ENCODE measurements around the gene PRKCD.

The PRKCD gene

DNA sequence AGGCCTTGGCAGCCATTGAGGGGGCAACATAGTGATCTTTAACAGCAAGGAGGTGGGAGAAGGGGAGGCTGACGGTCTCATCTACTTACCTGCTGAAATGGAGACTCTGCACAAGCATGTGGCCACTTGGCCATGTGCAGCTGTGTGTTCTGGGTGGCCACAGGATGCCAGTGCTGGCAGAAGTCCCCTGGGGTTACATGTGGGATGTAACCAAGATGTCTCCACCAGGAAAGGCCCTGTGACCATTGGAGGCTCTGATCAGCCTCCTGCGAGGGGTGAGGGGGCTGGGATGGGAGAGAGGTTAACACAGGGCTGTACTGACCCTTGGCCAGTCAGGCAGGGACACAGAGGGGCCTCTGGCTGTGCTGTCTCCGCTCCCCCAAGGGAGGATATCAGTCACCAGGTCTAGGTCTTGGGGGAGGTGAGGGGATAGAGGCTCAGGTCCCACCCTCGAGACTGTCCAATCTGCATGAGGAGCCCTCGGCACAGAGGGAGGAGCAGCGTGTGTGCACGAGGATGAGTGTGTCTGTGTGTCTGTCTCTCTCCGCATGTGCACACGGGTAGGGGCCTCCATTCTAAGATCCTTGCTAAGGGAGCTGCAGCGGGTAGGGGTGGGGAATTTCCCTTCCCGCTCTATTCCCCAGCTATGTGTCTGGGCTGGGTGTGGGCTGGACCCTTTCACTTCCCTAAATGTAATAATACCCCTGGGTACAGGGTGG is 19.5 kb downstream of the PRKCD start:
- Histone ChIP-seq H3K27me3 (ENCODE audit: control insufficient read depth, insufficient read depth, low read length) (no peaks in the 10 kb centered on the region), H3K4me1 (ENCODE audit: control insufficient read depth, low read depth, low read length) (no peaks in the 10 kb centered on the region), H3K36me3 (ENCODE audit: control insufficient read depth, low read depth, low read length) (peaks cover 9% of the 10 kb centered on the region), H3K9ac (ENCODE audit: low read length) (no peak overlapping the region), H3K27ac (ENCODE audit: low read length) (no peak overlapping the region), H3K4me3 (ENCODE audit: low read length) (no peak overlapping the region), H3K9me3 (ENCODE audit: control insufficient read depth, low read depth, low read length) (no peaks in the 10 kb centered on the region)

DNA sequence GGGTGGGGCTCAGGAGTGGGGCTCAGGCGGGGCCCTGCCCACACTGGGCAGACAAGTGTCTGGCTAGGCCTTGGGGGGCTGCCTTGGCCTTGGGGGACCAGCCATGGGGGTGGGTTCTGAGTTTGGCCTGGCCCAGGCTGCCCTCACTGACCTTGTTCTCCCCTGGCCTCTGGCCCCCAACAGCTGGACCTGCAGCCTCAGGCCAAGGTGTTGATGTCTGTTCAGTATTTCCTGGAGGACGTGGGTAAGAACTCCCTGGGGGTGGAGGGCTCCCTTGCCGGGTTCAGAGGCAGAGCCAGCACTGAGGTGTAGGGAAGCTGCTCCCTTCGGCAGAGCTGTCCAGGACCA is 20.0 kb downstream of the PRKCD start:
- H3K27ac ChIP-seq (ENCODE audit: low read length): no peak overlapping the region
- no peak overlapping the region for H3K9ac ChIP-seq (ENCODE audit: low read length)
- no peaks in the 10 kb centered on the region for H3K9me3 ChIP-seq (ENCODE audit: control insufficient read depth, low read depth, low read length)
- no peaks in the 10 kb centered on the region for H3K4me1 ChIP-seq (ENCODE audit: control insufficient read depth, low read depth, low read length)
- H3K4me3 ChIP-seq (ENCODE audit: low read length): no peak overlapping the region
- no peaks in the 10 kb centered on the region for H3K27me3 ChIP-seq (ENCODE audit: control insufficient read depth, insufficient read depth, low read length)
- H3K36me3 ChIP-seq (ENCODE audit: control insufficient read depth, low read depth, low read length): peaks cover 10% of the 10 kb centered on the region

DNA sequence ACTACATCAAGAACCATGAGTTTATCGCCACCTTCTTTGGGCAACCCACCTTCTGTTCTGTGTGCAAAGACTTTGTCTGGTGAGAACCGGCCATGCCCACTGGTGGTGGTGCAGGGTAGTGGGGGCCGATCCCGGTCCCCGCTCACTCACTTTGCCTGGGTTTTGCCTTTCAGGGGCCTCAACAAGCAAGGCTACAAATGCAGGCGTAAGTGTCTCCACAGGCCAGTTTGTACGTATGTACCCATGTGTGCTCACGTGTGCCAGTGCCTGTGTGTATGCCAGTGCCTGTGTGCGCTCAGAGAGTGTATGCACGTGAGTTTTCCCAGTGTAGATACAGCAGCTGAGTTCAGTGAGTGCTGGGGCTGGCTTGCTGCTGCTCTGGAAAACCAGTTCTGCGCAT is 20.5 kb downstream of the PRKCD start:
- Histone ChIP-seq H3K27me3 (ENCODE audit: control insufficient read depth, insufficient read depth, low read length) (no peaks in the 10 kb centered on the region), H3K9ac (ENCODE audit: low read length) (no peak overlapping the region), H3K4me3 (ENCODE audit: low read length) (no peak overlapping the region), H3K36me3 (ENCODE audit: control insufficient read depth, low read depth, low read length) (peaks cover 13% of the 10 kb centered on the region), H3K9me3 (ENCODE audit: control insufficient read depth, low read depth, low read length) (no peaks in the 10 kb centered on the region), H3K4me1 (ENCODE audit: control insufficient read depth, low read depth, low read length) (no peaks in the 10 kb centered on the region), H3K27ac (ENCODE audit: low read length) (no peak overlapping the region)

DNA sequence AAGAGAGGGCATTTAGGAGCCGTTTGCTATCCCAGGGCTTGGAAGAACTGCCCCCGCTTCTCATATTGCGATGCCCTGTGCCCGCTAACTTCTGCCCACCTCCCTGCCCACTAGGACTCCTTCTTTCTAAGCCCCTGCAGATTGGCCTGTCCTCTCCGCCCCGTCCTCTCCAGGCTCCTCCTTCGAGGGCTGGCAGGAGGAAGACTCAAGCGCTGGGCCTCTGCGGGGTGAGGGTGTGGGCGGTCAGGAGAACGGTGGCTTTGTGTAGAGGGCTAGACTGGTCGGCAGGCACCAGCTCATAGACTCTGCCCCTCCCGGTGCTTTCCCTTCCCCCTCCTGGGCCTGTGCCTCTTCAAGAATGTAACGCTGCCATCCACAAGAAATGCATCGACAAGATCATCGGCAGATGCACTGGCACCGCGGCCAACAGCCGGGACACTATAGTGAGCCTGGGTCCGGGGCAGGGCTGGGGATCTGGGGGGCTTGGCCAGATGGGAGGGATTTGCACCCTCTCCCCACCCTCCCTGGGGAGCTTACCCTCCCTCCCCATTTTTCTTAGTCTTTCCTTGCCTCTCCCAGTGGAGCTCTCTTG is 21.9 kb downstream of the PRKCD start:
- Histone ChIP-seq H3K27me3 (ENCODE audit: control insufficient read depth, insufficient read depth, low read length) (no peaks in the 10 kb centered on the region), H3K4me3 (ENCODE audit: low read length) (no peak overlapping the region), H3K9ac (ENCODE audit: low read length) (no peak overlapping the region), H3K36me3 (ENCODE audit: control insufficient read depth, low read depth, low read length) (peaks cover 13% of the 10 kb centered on the region), H3K9me3 (ENCODE audit: control insufficient read depth, low read depth, low read length) (no peaks in the 10 kb centered on the region), H3K27ac (ENCODE audit: low read length) (no peak overlapping the region), H3K4me1 (ENCODE audit: control insufficient read depth, low read depth, low read length) (no peaks in the 10 kb centered on the region)

DNA sequence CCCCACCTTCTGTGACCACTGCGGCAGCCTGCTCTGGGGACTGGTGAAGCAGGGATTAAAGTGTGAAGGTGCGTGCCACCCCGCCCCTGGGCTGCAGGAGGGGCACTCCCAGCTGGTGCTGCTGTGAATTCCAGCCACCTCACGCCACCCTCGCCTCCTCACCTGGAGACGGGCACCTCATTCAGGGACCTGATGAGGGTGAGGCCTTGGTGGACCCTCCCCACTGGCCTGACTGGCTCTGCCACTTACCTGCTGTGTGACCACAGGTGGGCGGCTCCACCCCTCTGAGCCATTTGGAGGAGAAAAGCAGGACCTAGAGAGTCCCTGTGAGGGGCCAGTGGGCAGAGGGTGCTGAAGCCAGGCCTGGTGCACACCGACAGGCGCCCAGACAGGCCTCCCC is 22.5 kb downstream of the PRKCD start:
- Histone ChIP-seq H3K9ac (ENCODE audit: low read length) (no peak overlapping the region), H3K4me3 (ENCODE audit: low read length) (no peak overlapping the region), H3K27ac (ENCODE audit: low read length) (no peak overlapping the region), H3K36me3 (ENCODE audit: control insufficient read depth, low read depth, low read length) (peaks cover 13% of the 10 kb centered on the region), H3K4me1 (ENCODE audit: control insufficient read depth, low read depth, low read length) (no peaks in the 10 kb centered on the region), H3K27me3 (ENCODE audit: control insufficient read depth, insufficient read depth, low read length) (no peaks in the 10 kb centered on the region), H3K9me3 (ENCODE audit: control insufficient read depth, low read depth, low read length) (no peaks in the 10 kb centered on the region)

DNA sequence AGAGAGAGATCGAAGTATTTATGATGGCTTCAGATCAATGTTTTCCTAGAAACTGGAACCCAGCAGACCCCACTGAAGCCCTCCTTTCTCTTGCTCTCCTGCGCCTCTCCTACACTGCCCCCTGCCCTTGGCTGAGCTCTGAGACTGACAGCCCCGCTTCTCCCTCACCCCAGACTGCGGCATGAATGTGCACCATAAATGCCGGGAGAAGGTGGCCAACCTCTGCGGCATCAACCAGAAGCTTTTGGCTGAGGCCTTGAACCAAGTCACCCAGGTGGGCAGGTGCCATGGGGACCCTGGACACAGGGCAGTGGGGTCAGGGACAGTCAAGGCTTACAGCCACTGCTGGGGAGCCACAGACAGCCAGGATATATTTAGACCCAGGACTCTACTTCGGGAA is 23.7 kb downstream of the PRKCD start:
- no peaks in the 10 kb centered on the region for H3K4me1 ChIP-seq (ENCODE audit: control insufficient read depth, low read depth, low read length)

DNA sequence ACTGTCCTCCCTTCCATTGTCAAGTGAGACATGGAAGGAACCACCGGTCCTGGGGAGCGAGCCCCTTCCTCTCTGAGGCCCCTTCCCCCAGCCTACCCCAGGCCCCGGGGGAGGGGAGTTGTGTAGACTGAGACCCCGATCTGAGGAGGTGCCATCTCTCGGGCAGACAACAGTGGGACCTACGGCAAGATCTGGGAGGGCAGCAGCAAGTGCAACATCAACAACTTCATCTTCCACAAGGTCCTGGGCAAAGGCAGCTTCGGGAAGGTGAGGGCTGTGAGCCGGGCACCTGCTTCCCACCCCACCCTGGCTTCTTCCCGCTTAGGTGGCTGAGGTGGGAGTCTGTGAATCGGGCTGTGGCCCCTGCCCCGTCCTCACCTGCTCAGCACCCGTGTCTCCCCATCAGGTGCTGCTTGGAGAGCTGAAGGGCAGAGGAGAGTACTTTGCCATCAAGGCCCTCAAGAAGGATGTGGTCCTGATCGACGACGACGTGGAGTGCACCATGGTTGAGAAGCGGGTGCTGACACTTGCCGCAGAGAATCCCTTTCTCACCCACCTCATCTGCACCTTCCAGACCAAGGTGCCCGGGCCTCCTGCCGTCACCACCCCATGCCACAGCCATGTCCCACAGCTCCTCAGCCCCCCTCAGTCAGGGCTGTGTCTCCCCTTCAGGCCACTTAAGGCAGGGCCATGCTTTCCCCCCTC is 24.9 kb downstream of the PRKCD start:
- H3K9ac ChIP-seq (ENCODE audit: low read length): no peak overlapping the region
- no peaks in the 10 kb centered on the region for H3K9me3 ChIP-seq (ENCODE audit: control insufficient read depth, low read depth, low read length)
- no peaks in the 10 kb centered on the region for H3K27me3 ChIP-seq (ENCODE audit: control insufficient read depth, insufficient read depth, low read length)
- no peak overlapping the region for H3K27ac ChIP-seq (ENCODE audit: low read length)
- no peak overlapping the region for H3K4me3 ChIP-seq (ENCODE audit: low read length)
- no peaks in the 10 kb centered on the region for H3K4me1 ChIP-seq (ENCODE audit: control insufficient read depth, low read depth, low read length)
- peaks cover 12% of the 10 kb centered on the region for H3K36me3 ChIP-seq (ENCODE audit: control insufficient read depth, low read depth, low read length)

More for the DNA sequence above, 23.7 kb downstream of the PRKCD start:
- H3K36me3 ChIP-seq (ENCODE audit: control insufficient read depth, low read depth, low read length): peaks cover 13% of the 10 kb centered on the region
- H3K27me3 ChIP-seq (ENCODE audit: control insufficient read depth, insufficient read depth, low read length): no peaks in the 10 kb centered on the region
- H3K4me3 ChIP-seq (ENCODE audit: low read length): no peak overlapping the region
- no peak overlapping the region for H3K27ac ChIP-seq (ENCODE audit: low read length)
- H3K9ac ChIP-seq (ENCODE audit: low read length): no peak overlapping the region
- no peaks in the 10 kb centered on the region for H3K9me3 ChIP-seq (ENCODE audit: control insufficient read depth, low read depth, low read length)

DNA sequence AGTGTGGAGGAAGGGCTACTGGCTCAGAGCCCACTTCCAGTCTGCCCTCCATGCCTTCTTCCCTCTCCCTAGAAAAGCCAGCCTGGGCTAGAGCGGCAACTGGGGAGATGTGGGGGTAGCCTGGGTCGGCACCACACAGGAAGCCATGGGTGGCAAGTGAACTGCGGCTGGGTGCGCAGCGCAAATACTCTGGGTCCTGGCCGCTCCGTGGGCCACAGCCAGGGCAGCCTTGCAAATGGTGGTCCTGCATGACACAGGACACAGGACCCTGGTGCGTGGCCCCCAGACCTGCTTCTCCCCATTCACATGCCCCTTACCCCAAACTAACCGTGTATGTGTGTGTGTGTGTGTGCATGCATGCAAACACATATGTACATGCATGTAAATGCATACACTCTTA is 25.7 kb downstream of the PRKCD start:
- Histone ChIP-seq H3K27ac (ENCODE audit: low read length) (no peak overlapping the region), H3K9me3 (ENCODE audit: control insufficient read depth, low read depth, low read length) (no peaks in the 10 kb centered on the region), H3K4me3 (ENCODE audit: low read length) (no peak overlapping the region), H3K4me1 (ENCODE audit: control insufficient read depth, low read depth, low read length) (no peaks in the 10 kb centered on the region), H3K36me3 (ENCODE audit: control insufficient read depth, low read depth, low read length) (peaks cover 9% of the 10 kb centered on the region), H3K27me3 (ENCODE audit: control insufficient read depth, insufficient read depth, low read length) (no peaks in the 10 kb centered on the region), H3K9ac (ENCODE audit: low read length) (no peak overlapping the region)

DNA sequence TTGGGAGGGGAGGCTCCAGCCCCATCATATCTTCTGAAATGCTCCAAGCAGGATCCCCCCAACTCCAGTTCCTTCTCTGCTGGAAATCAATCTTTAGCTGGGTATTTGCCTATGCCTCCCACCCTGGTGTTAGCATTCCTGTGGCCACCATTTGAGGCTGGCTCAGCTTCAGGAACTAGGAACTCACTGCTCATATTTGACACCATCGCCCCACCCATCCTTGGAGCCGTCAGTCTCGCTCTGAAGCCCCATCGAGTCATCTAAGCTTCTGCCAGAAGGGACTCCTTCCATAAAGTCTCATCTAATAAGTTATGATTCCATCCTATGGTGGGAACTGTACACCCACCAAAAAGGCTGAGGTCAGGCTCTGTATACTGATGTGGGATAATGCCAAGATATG is 26.4 kb downstream of the PRKCD start:
- Histone ChIP-seq H3K27ac (ENCODE audit: low read length) (no peak overlapping the region), H3K4me3 (ENCODE audit: low read length) (no peak overlapping the region), H3K4me1 (ENCODE audit: control insufficient read depth, low read depth, low read length) (no peaks in the 10 kb centered on the region), H3K36me3 (ENCODE audit: control insufficient read depth, low read depth, low read length) (peaks cover 9% of the 10 kb centered on the region), H3K9ac (ENCODE audit: low read length) (no peak overlapping the region), H3K27me3 (ENCODE audit: control insufficient read depth, insufficient read depth, low read length) (no peaks in the 10 kb centered on the region), H3K9me3 (ENCODE audit: control insufficient read depth, low read depth, low read length) (no peaks in the 10 kb centered on the region)

DNA sequence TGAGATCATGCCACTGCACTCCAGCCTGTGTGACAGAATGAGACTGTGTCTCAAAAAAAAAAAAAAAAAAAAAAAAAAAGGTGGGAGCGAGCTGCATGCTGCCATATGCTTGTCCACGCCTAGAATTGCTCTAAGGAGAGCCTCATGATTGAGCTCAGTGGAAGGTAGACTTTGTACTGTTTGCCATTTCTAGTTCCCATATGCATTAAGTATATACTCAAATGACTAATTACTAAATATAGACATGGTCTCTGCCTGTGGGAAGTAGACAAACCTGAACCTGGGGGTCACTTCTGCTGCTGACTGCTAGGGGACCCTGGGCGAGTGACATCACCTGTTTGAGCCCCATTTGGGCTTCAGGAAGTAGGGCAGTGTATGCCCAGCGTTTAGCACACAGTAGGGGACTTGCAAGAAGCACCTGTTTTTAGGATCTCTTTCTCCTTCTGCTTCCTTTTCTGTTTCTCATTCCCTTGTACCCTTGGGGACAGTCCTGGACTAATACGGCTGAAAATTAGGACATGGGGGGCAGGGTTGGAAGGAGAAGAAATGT is 27.2 kb downstream of the PRKCD start:
- H3K36me3 ChIP-seq (ENCODE audit: control insufficient read depth, low read depth, low read length): peaks cover 9% of the 10 kb centered on the region

DNA sequence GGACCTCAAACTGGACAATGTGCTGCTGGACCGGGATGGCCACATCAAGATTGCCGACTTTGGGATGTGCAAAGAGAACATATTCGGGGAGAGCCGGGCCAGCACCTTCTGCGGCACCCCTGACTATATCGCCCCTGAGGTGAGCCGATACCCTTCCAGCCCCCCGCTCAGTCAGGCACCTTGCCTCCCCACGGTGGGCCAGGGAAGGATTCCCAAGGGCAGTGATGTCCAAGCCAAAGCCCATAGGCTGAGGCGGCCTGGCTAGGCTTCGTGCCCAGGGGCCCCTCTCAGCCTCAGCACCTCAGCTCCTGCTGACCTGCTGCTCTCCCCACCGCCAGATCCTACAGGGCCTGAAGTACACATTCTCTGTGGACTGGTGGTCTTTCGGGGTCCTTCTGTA is 27.7 kb downstream of the PRKCD start:
- peaks cover 5% of the 10 kb centered on the region for H3K4me1 ChIP-seq (ENCODE audit: control insufficient read depth, low read depth, low read length)
- no peak overlapping the region for H3K27ac ChIP-seq (ENCODE audit: low read length)
- H3K9ac ChIP-seq (ENCODE audit: low read length): no peak overlapping the region
- no peaks in the 10 kb centered on the region for H3K27me3 ChIP-seq (ENCODE audit: control insufficient read depth, insufficient read depth, low read length)
- H3K36me3 ChIP-seq (ENCODE audit: control insufficient read depth, low read depth, low read length): peaks cover 9% of the 10 kb centered on the region
- H3K9me3 ChIP-seq (ENCODE audit: control insufficient read depth, low read depth, low read length): no peaks in the 10 kb centered on the region
- no peak overlapping the region for H3K4me3 ChIP-seq (ENCODE audit: low read length)

More for the DNA sequence above, 27.2 kb downstream of the PRKCD start:
- H3K9me3 ChIP-seq (ENCODE audit: control insufficient read depth, low read depth, low read length): no peaks in the 10 kb centered on the region
- H3K4me1 ChIP-seq (ENCODE audit: control insufficient read depth, low read depth, low read length): no peaks in the 10 kb centered on the region
- no peak overlapping the region for H3K9ac ChIP-seq (ENCODE audit: low read length)
- H3K27me3 ChIP-seq (ENCODE audit: control insufficient read depth, insufficient read depth, low read length): no peaks in the 10 kb centered on the region
- H3K4me3 ChIP-seq (ENCODE audit: low read length): no peak overlapping the region
- H3K27ac ChIP-seq (ENCODE audit: low read length): no peak overlapping the region

Measured in iPS-18a (cell line).